HG02981 (cell line): ENCODE data around the gene NDUFB10.
"Not testable (repeated sequence)": the region's sequence is repeated elsewhere in the genome, so short reads cannot be mapped to it uniquely, and the experiment has no call there.

Experiments used
- ATAC-seq: cut with Tn5 transposase; IDR thresholded peaks from one replicate; pipeline ENCODE4 v1.9.1; 2021; ENCODE audit warnings: mild to moderate bottlenecking, moderate library complexity; ENCODE audit not compliant: unreplicated experiment

NDUFB10 gene

DNA sequence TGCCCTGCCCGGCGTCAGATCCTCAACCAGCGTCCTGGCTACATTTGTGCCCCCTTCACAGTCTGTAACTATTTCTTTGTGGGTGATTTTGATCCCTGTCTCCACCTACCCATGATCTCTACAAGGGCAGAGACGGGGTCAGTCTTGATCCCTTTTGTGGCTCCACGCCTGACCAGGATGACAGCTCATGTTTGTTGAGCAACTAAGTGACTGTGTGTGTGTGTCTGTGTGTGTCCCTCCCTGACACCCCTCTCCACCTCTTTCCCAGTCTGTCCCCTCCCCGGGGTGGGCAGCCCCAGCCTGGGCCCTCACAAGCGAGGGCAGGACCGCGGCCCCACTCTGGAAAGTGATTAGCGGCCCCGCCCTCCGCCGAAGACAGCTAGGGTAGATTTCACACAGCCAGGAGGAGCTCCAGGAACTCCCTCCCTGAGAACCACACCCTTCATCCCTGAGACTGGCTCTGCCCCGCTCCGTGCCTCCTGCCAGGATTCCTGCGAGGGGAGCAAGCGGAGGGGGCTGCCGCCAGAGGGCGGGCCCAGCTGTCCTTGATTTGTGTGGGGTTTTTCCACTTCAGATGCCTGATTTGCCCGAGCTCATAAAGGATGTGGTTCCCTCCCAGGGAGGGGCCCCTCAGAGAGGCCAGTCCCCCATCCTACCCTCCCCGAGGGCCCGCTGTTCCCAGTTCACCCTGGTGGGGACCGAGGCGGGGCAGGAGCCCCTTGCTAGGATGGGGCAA, 35.9 kb upstream of the NDUFB10 start:
- no peak for ATAC-seq

- no peak for ATAC-seq
Observed at GRCh38 chr16:1924095-1924494, 35.2 kb upstream of the NDUFB10 start.

GRCh38 chr16:1926271-1926670, 33.1 kb upstream of the NDUFB10 start:
- no peak for ATAC-seq

- peak; percentile 13 for ATAC-seq
Observed at GRCh38 chr16:1929105-1929504, 30.2 kb upstream of the NDUFB10 start.

- ATAC-seq, result peak; percentile 73
Observed at GRCh38 chr16:1929578-1930337, 29.6 kb upstream of the NDUFB10 start.

- ATAC-seq, result no peak
Observed at GRCh38 chr16:1930338-1930720, 29.0 kb upstream of the NDUFB10 start.

DNA sequence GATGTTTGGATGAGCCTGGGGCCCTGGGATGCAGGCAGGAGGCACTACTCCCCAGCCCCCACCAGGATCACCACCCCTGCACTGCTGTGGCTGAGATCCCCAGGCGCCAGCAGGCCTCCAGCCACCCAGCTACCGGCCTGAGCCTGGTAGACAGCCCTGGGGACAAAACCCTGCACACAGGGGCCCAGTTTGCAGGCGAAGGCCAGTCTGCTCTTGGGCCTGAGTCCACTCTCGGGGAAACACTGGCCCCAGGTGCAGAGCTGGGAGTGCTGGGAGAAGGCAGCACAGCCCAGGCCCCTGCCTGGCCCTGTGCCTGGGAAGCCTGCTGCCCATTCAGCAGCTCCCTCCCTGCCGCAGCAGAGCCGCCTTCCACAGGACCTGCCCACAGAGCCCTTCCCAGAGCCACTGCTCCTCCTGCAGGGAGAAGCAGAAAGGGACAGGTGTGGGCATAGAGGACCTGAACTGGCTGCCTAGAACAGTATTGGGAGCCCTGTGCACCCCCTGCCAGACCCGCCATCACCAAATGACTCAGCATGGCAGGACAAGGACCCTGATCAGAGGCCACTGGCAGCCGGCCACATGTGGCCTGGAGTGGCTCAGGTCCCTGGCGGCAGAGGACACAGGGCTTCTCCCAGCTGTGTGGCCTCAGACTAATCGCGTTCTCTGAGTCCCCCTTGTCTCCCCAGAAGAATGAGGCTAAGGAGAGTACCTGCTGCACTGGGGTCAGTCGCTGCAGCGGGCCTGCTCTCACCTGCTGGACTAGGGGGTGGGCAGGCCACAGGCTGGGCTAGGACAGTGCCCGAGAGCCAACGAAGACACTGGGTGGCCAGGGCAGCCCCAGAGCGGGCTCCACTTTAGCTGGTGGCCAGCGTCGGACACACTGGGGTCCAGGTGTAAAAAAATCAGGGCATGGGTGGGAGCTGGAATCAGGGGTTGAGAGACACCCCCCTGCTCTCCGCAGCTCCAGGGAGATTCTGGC, 27.0 kb upstream of the NDUFB10 start:
- no peak for ATAC-seq

DNA sequence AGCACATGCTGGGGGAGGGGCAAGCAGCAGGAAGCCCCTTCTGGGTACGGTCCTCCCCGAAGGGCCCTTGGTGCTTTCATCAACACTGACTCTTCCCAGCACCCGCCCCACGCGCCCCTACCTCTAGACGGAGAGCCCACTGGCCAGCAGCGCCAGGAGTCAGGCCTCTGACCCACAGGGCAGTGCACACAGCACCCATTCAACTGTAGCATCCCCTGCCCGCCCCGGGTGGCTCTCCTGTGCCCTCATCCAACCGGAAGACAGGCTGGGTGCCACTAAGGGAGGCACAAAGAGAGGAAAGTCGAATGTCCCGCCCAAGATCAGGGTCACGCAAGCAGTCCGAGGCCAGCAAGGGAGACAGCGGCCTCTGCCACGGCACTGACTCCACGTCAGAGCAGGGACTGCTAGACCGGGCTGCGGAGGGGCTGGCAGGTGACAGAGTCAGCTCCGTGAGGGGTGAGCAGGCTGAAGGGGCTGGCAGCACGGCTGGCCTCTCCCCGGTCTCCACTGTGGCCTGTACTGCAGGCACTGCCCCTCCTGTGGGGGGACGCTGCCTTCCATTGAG, 26.2 kb upstream of the NDUFB10 start:
- no peak for ATAC-seq

GRCh38 chr16:1936945-1937479, 22.3 kb upstream of the NDUFB10 start:
- ATAC-seq, result no peak

- ATAC-seq, result no peak
Observed at GRCh38 chr16:1938316-1938715, 21.0 kb upstream of the NDUFB10 start.

- ATAC-seq, result no peak
Observed at GRCh38 chr16:1938910-1939309, 20.4 kb upstream of the NDUFB10 start.

DNA sequence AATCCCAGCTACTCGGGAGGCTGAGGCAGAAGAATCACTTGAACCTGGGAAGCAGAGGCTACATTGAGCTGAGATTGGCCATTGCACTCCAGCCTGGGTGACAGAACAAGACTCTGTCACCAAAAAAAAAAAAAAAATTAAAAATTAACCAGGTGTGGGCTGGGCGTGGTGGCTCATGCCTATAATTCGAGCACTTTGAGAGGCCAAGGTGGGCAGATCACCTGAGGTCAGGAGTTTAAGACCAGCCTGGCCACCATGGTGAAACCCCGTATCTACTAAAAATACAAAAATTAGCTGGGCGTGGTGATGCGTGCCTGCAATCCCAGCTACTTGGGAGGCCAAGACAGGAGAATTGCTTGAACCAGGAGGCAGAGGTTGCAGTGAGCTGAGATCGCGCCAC, 19.5 kb upstream of the NDUFB10 start:
- ATAC-seq, result not testable (repeated sequence)

GRCh38 chr16:1940273-1941161, 18.8 kb upstream of the NDUFB10 start:
- ATAC-seq, result no peak

GRCh38 chr16:1941162-1942046, 17.9 kb upstream of the NDUFB10 start:
- ATAC-seq, result no peak

DNA sequence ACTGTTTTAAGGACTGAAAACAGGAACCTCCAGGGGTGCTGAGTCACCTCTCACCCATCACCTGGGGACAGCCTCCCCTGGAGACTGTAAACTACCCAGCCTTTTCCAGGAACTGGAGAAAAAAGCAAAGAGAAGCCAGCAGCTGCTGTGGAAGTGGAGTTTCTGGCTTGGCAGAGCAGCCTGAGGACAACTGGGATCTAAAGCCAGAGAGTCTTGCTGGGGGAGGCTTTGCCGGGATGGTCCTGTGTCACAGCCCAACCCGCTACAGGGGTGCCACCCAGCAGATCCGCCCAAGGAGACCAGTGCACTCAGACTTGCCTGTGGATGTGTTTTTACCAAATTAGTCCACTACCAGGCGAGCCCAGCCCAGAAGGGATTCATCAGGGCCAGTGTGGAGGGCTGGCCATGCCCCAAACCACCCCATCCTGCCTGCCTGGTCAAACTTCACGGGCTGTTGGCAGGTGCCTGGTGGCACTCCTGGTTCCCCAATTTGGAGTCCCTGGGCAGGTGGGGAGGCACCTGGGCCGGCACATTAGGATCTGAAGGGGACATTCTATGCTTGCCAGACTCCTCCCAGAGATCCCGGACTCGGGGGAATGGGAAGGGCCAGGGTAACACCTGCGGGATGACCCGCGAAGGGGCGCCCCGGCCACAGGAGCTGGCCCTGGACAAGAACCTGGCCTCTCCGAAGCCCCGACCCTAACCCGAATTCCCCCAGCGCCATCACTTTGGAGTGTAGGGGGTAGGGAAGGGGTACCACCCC, 17.1 kb upstream of the NDUFB10 start:
- no peak for ATAC-seq

- peak; percentile 93 for ATAC-seq
Observed at GRCh38 chr16:1942810-1943726, 16.3 kb upstream of the NDUFB10 start, which contains the start of gene MSRB1. MSRB1 (minus strand) TSS chr16:1943199; CDS start chr16:1943156, 43 bp downstream.
